ENCODE measurements around the gene FANCC. TPM values are rescaled to one million over a fixed set of nuclear protein-coding genes. Genes with fewer than 3 reads are reported as not detected.

The FANCC gene
- total RNA-seq, 3 donors from 2014 or later (not counting 1 experiment from before 2014, with no cell fraction given), result 9.9 to 18.9 (median 12.8) TPM

DNA sequence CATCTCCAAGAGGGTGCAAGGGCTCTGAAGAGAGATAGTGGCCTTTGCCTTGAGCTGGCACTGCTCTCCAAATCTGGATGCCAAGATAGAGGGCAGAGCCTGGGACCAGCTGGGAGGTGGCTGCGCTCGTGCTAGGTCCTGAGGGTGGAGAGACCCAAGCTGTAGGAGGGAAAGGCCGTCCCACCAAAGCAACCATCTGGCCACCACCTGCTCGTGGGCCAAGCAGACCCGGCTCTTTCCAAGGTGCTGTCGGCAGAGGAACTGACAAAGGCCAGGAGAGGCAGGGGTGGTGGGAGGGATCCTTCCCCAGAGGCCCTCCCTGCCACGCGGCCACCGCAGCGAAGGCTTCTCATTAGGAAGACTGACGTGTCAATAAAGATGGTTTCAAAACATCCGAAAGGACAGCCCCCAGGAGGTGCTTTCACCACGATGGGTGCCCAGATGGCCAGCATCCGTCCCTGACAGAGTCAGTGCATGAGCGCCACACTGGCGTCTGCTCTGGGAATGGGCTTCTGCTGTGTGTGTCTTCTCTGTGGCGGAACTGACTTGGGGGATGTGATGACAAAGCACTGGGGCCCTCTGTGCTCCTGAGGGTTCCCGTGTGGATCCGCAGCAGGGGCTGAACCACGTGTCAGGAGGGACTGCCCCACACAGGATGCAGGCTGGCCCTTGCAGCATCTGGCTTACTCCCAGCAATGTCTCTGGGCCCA is 213.5 kb downstream of the FANCC start:
- Mint-ChIP-seq H3K4me3 (no peak overlapping the region), H3K36me3 (no peaks in the 10 kb centered on the region), H3K9me3 (no peaks in the 10 kb centered on the region), H3K27me3 (ENCODE audit: low read depth in 2 of 2) (no peaks in the 10 kb centered on the region), H3K27ac (no peak overlapping the region), H3K4me1 (no peaks in the 10 kb centered on the region)
- Histone ChIP-seq H3K9me3 (ENCODE audit: control insufficient read depth, insufficient read depth, low read length) (no peaks in the 10 kb centered on the region), H3K36me3 (ENCODE audit: control insufficient read depth, insufficient read depth, low read length) (peaks cover 2% of the 10 kb centered on the region), H3K4me1 (ENCODE audit: control insufficient read depth, insufficient read depth, low read length) (no peaks in the 10 kb centered on the region), H3K4me3 (ENCODE audit: low read length) (no peak overlapping the region), H3K27ac (ENCODE audit: low read length) (no peak overlapping the region), H3K27me3 (ENCODE audit: control insufficient read depth, insufficient read depth, low read length) (no peaks in the 10 kb centered on the region)
- DNase-seq (no peak), ATAC-seq (peak in 1 of 3 donors; percentile 9)
- intact Hi-C loops (cut with micrococcal nuclease), result no loop called here
- 84% methylated on average over 20 of the region's 20 CpGs for WGBS (ENCODE audit: insufficient coverage)
- TF ChIP-seq CTCF (IDR thresholded peaks at IDR 0.05), result no peak

DNA sequence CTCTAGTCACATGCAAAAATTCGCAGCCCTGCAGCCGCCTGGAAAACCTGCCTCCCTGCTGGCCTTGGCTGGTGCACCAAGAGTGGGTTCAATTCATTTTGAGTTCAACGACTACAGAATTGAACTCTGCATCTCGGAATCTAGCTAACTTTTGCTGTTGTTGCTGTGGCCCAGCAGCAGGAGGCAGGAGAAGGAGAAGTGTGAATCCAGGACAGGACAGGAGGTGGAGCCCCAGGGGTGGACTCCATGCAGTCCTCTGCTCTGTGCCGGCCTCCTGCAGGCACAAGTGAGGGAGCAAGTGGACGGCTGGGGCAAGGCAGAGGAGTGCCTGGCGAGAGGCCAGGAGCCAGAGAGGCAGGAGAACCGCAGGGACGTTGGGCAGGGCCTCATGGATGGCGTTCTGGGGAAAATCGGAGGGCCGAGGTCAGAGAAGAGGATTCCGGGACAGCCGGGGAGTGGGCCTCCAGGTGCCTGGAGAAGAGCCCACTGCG is 214.2 kb downstream of the FANCC start:
- Mint-ChIP-seq H3K27ac (no peak overlapping the region), H3K4me1 (no peaks in the 10 kb centered on the region), H3K36me3 (no peaks in the 10 kb centered on the region), H3K9me3 (no peaks in the 10 kb centered on the region), H3K4me3 (no peak overlapping the region), H3K27me3 (ENCODE audit: low read depth in 2 of 2) (no peaks in the 10 kb centered on the region)
- no peak for TF ChIP-seq CTCF (IDR thresholded peaks at IDR 0.05)
- H3K36me3 ChIP-seq (ENCODE audit: control insufficient read depth, insufficient read depth, low read length), result peaks cover 2% of the 10 kb centered on the region
- ATAC-seq (no peak), DNase-seq (no peak)
- no peaks in the 10 kb centered on the region for H3K4me1 ChIP-seq (ENCODE audit: control insufficient read depth, insufficient read depth, low read length)
- no peaks in the 10 kb centered on the region for H3K27me3 ChIP-seq (ENCODE audit: control insufficient read depth, insufficient read depth, low read length)
- intact Hi-C loops (cut with micrococcal nuclease), result no loop called here
- no peaks in the 10 kb centered on the region for H3K9me3 ChIP-seq (ENCODE audit: control insufficient read depth, insufficient read depth, low read length)
- H3K27ac ChIP-seq (ENCODE audit: low read length), result no peak overlapping the region
- no peak overlapping the region for H3K4me3 ChIP-seq (ENCODE audit: low read length)
- 95% methylated on average over 15 of the region's 15 CpGs for WGBS (ENCODE audit: insufficient coverage)

- intact Hi-C loops (cut with micrococcal nuclease), result no loop called here
- Histone ChIP-seq H3K36me3 (ENCODE audit: control insufficient read depth, insufficient read depth, low read length) (peaks cover 2% of the 10 kb centered on the region), H3K27ac (ENCODE audit: low read length) (no peak overlapping the region), H3K27me3 (ENCODE audit: control insufficient read depth, insufficient read depth, low read length) (no peaks in the 10 kb centered on the region), H3K4me1 (ENCODE audit: control insufficient read depth, insufficient read depth, low read length) (no peaks in the 10 kb centered on the region), H3K9me3 (ENCODE audit: control insufficient read depth, insufficient read depth, low read length) (no peaks in the 10 kb centered on the region), H3K4me3 (ENCODE audit: low read length) (no peak overlapping the region)
- TF ChIP-seq CTCF (IDR thresholded peaks at IDR 0.05), result no peak
- ATAC-seq, result no peak
- Mint-ChIP-seq H3K4me3 (no peak overlapping the region), H3K4me1 (no peaks in the 10 kb centered on the region), H3K9me3 (no peaks in the 10 kb centered on the region), H3K27me3 (ENCODE audit: low read depth in 2 of 2) (no peaks in the 10 kb centered on the region), H3K27ac (no peak overlapping the region), H3K36me3 (no peaks in the 10 kb centered on the region)
- DNase-seq, result no peak
- 98% methylated on average over 18 of the region's 18 CpGs for WGBS (ENCODE audit: insufficient coverage)
These were observed 214.9 kb downstream of the FANCC start for GRCh38 chr9:95102572-95102971.

GRCh38 chr9:95102001-95102433 is 215.5 kb downstream of the FANCC start:
- Mint-ChIP-seq H3K27me3 (ENCODE audit: low read depth in 2 of 2) (no peaks in the 10 kb centered on the region), H3K36me3 (no peaks in the 10 kb centered on the region), H3K9me3 (no peaks in the 10 kb centered on the region), H3K4me3 (no peak overlapping the region), H3K27ac (no peak overlapping the region), H3K4me1 (no peaks in the 10 kb centered on the region)
- ATAC-seq, result no peak
- WGBS (ENCODE audit: insufficient coverage), result 95% methylated on average over 8 of the region's 8 CpGs
- DNase-seq, result no peak
- H3K27ac ChIP-seq (ENCODE audit: low read length), result no peak overlapping the region
- intact Hi-C loops (cut with micrococcal nuclease), result no loop called here
- H3K9me3 ChIP-seq (ENCODE audit: control insufficient read depth, insufficient read depth, low read length), result no peaks in the 10 kb centered on the region
- H3K4me3 ChIP-seq (ENCODE audit: low read length), result no peak overlapping the region
- no peak for TF ChIP-seq CTCF (IDR thresholded peaks at IDR 0.05)
- H3K27me3 ChIP-seq (ENCODE audit: control insufficient read depth, insufficient read depth, low read length), result no peaks in the 10 kb centered on the region
- no peaks in the 10 kb centered on the region for H3K4me1 ChIP-seq (ENCODE audit: control insufficient read depth, insufficient read depth, low read length)
- peaks cover 2% of the 10 kb centered on the region for H3K36me3 ChIP-seq (ENCODE audit: control insufficient read depth, insufficient read depth, low read length)

Data from natural killer cell (primary cell).